GM13977 (cell line): Measurements from ENCODE around the gene WNT11.

Source experiments
- DNase-seq: peaks from one replicate; pipeline ENCODE4 v3.0.0; 2012; ENCODE audit warnings: low spot score
- CTCF ChIP-seq: IDR thresholded peaks from 2 replicates; pipeline ENCODE4 v1.5.1; 2012; ENCODE audit warnings: mild to moderate bottlenecking, control low read depth; ENCODE audit not compliant: insufficient read depth; ENCODE audit errors: extremely low read depth, missing control alignments
- in situ Hi-C: fragments of 300-500 bp; cut with MboI; formaldehyde crosslinking; loops from one replicate; pipeline ENCODE4 v1.12.0; 2022; ENCODE audit warnings: low sequenced_read_pairs, low pct_unique_long_range_greater_than_20kb, mixed read lengths, inconsistent platforms; ENCODE audit not compliant: unreplicated experiment

The WNT11 gene

GRCh38 chr11:76239483-76240160 lies 33.3 kb upstream of the WNT11 start:
- no peak for DNase-seq
- in situ Hi-C loops, result no loop called here
- no peak for TF ChIP-seq CTCF

- in situ Hi-C loops, result no loop called here
- TF ChIP-seq CTCF, result no peak
- DNase-seq, result no peak
These were observed 32.2 kb upstream of the WNT11 start for GRCh38 chr11:76238551-76238950.

GRCh38 chr11:76237914-76238313 lies 31.6 kb upstream of the WNT11 start:
- in situ Hi-C loops, result no loop called here
- TF ChIP-seq CTCF, result no peak
- no peak for DNase-seq

- in situ Hi-C loops, result no loop called here
- TF ChIP-seq CTCF, result no peak
- DNase-seq, result no peak
These were observed 30.8 kb upstream of the WNT11 start for GRCh38 chr11:76237000-76237649.

- no peak for TF ChIP-seq CTCF
- in situ Hi-C loops, result no loop called here
- peak; percentile 71 for DNase-seq
These were observed 30.0 kb upstream of the WNT11 start for GRCh38 chr11:76236092-76236999.

- peak; percentile 94 for DNase-seq
- in situ Hi-C loops, result no loop called here
- TF ChIP-seq CTCF, result no peak
These were observed 29.2 kb upstream of the WNT11 start for GRCh38 chr11:76235233-76236091.
